Activated CD4-positive, alpha-beta T cell treated with anti-CD3 and anti-CD28 coated beads, Interleukin-2, amount 10 ng/mL, durations not matched to agents 7 days and 5 days (primary cell): Measurements from ENCODE around the gene SDHAF2. TPM values are rescaled to one million over a fixed set of nuclear protein-coding genes. Genes with fewer than 3 reads are reported as not detected.
A peak's percentile ranks its signal among the peaks of the same experiment; 100 is the strongest.
"Not testable (repeated sequence)": the region's sequence is repeated elsewhere in the genome, so short reads cannot be mapped to it uniquely, and the experiment has no call there.

Source experiments
- CTCF ChIA-PET: fragments of 350-600 bp; sonication (Branson Sonifier 250); formaldehyde crosslinking; loops from one replicate; lab custom pipeline; 2021; ENCODE audit warnings: antibody characterized with exemption; lab: Charles Lee
- POLR2A ChIA-PET: fragments of 350-600 bp; sonication (Branson Sonifier 250); formaldehyde crosslinking; loops from one replicate; lab custom pipeline; 2021; ENCODE audit warnings: antibody characterized with exemption; lab: Charles Lee
- DNase-seq: peaks from one replicate; pipeline ENCODE4 v3.0.0-alpha.2; 2020
- H3K27ac Mint-ChIP-seq: one replicate; pipeline ENCODE4 v1.8.0; 2021; ENCODE audit warnings: mild to moderate bottlenecking, moderate library complexity, mixed read lengths
- H3K27me3 Mint-ChIP-seq: one replicate; pipeline ENCODE4 v1.8.0; 2021; ENCODE audit warnings: mixed read lengths
- H3K36me3 Mint-ChIP-seq: one replicate; pipeline ENCODE4 v1.8.0; 2021; ENCODE audit warnings: low read depth, mixed read lengths
- H3K4me1 Mint-ChIP-seq: one replicate; pipeline ENCODE4 v1.8.0; 2021; ENCODE audit warnings: mixed read lengths
- H3K4me3 Mint-ChIP-seq: one replicate; pipeline ENCODE4 v1.8.0; 2021; ENCODE audit warnings: mild to moderate bottlenecking, moderate library complexity, mixed read lengths
- H3K9me3 Mint-ChIP-seq: one replicate; pipeline ENCODE4 v1.8.0; 2021; ENCODE audit warnings: mixed read lengths
- total RNA-seq, 2 experiments: library from RNA; stranded (reverse); gene quantifications; one replicate each; pipeline ENCODE4 v1.2.3, GENCODE V29; 2021

The SDHAF2 gene
- total RNA-seq, 2 experiments from 2014 or later = 42.4 to 48.3 TPM

GRCh38 chr11:61468002-61468401 is 38.1 kb downstream of the SDHAF2 start:
- Mint-ChIP-seq H3K4me1 (peaks cover 1% of the 10 kb centered on the region), H3K4me3 (no peak overlapping the region), H3K36me3 (peaks cover 8% of the 10 kb centered on the region), H3K9me3 (no peaks in the 10 kb centered on the region), H3K27ac (no peak overlapping the region), H3K27me3 (no peaks in the 10 kb centered on the region)
- CTCF ChIA-PET = no interaction called here
- no peak for DNase-seq
- POLR2A ChIA-PET = no interaction called here

GRCh38 chr11:61472282-61472681 is 42.4 kb downstream of the SDHAF2 start:
- H3K27me3 Mint-ChIP-seq = no peaks in the 10 kb centered on the region
- peaks cover 1% of the 10 kb centered on the region for H3K4me1 Mint-ChIP-seq
- H3K36me3 Mint-ChIP-seq = peaks cover 10% of the 10 kb centered on the region
- ChIA-PET CTCF (interaction anchor here (0.5 to 1.4 kb wide), 2 partner anchors 45 to 284 kb away, joined by 3 to 4 read pairs; no protein-coding TSS in a partner anchor), POLR2A (no interaction called here)
- H3K27ac Mint-ChIP-seq = no peak overlapping the region
- no peak for DNase-seq
- no peak overlapping the region for H3K4me3 Mint-ChIP-seq
- no peaks in the 10 kb centered on the region for H3K9me3 Mint-ChIP-seq

DNA sequence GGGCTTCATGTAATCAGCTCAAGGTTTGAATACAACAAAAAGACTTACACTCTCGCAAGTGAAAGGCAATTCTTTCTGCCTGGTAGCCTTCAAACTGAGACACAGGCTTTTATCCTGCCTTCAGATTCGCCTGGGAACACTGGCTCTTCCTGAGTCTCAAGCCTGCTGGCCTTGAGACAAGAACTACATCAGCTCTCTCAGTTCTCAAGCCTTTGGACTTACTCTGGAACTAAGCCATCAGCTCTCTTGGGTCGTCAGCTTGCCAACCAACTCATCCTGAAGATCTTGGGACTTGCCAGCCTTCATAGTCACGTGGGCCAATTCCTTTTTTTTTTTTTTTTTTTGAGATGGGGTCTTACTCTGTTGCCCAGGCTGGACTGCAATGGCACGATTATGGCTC is 42.9 kb downstream of the SDHAF2 start:
- Mint-ChIP-seq H3K27me3 (no peaks in the 10 kb centered on the region), H3K9me3 (no peaks in the 10 kb centered on the region), H3K4me3 (no peak overlapping the region), H3K4me1 (no peaks in the 10 kb centered on the region), H3K27ac (peak overlapping the region; percentile 14), H3K36me3 (peaks cover 7% of the 10 kb centered on the region)
- no peak for DNase-seq
- CTCF ChIA-PET = interaction anchor here (1.4 kb wide), 1 partner anchor 44 kb away, joined by 4 read pairs; no protein-coding TSS in a partner anchor
- POLR2A ChIA-PET = no interaction called here

- H3K9me3 Mint-ChIP-seq = no peaks in the 10 kb centered on the region
- H3K27ac Mint-ChIP-seq = no peak overlapping the region
- peaks cover 4% of the 10 kb centered on the region for H3K4me1 Mint-ChIP-seq
- H3K4me3 Mint-ChIP-seq = no peak overlapping the region
- H3K36me3 Mint-ChIP-seq = peaks cover 4% of the 10 kb centered on the region
- no peak for DNase-seq
- ChIA-PET POLR2A (no interaction called here), CTCF (interaction anchor here (1.4 kb wide), 1 partner anchor 44 kb away, joined by 4 read pairs; no protein-coding TSS in a partner anchor)
- no peaks in the 10 kb centered on the region for H3K27me3 Mint-ChIP-seq
These were observed 43.6 kb downstream of the SDHAF2 start for GRCh38 chr11:61473370-61474012.

- peaks cover 4% of the 10 kb centered on the region for H3K36me3 Mint-ChIP-seq
- H3K9me3 Mint-ChIP-seq = no peaks in the 10 kb centered on the region
- ChIA-PET CTCF (no interaction called here), POLR2A (no interaction called here)
- peaks cover 4% of the 10 kb centered on the region for H3K4me1 Mint-ChIP-seq
- H3K27ac Mint-ChIP-seq = no peak overlapping the region
- no peak for DNase-seq
- no peaks in the 10 kb centered on the region for H3K27me3 Mint-ChIP-seq
- no peak overlapping the region for H3K4me3 Mint-ChIP-seq
These were observed 44.2 kb downstream of the SDHAF2 start for GRCh38 chr11:61474013-61474643.

- ChIA-PET CTCF (interaction anchor here (1.0 to 1.5 kb wide), 5 partner anchors 27 to 48 kb away, joined by 3 to 7 read pairs (median 3); partner anchors contain the start of gene LRRC10B), POLR2A (no interaction called here)
- no peaks in the 10 kb centered on the region for H3K9me3 Mint-ChIP-seq
- H3K4me1 Mint-ChIP-seq = peaks cover 4% of the 10 kb centered on the region
- no peak for DNase-seq
- H3K36me3 Mint-ChIP-seq = peaks cover 2% of the 10 kb centered on the region
- no peaks in the 10 kb centered on the region for H3K27me3 Mint-ChIP-seq
- no peak overlapping the region for H3K27ac Mint-ChIP-seq
- no peak overlapping the region for H3K4me3 Mint-ChIP-seq
These were observed 45.5 kb downstream of the SDHAF2 start for GRCh38 chr11:61475433-61475832.

DNA sequence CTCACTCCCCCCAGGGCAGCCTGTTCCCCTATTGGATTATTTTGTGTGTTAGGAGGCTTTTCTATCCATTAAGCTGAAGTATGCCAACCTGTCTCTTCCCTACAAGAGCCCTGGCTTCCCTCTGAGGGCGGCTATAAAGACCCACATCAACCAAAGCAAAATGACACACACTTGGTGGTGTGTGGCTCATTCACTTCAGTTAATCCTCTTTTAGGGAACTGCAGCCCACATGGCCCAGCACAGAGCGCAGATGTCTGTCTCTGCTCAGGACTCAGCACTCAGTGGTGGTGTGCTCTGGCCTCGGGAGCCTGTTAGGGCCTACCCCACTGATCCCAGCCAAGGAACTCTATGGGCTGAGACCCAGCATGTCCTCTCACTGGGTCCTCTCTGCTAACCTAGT is 46.4 kb downstream of the SDHAF2 start:
- H3K36me3 Mint-ChIP-seq = peaks cover 2% of the 10 kb centered on the region
- peaks cover 6% of the 10 kb centered on the region for H3K4me1 Mint-ChIP-seq
- no peak for DNase-seq
- POLR2A ChIA-PET = no interaction called here
- H3K27me3 Mint-ChIP-seq = no peaks in the 10 kb centered on the region
- CTCF ChIA-PET = interaction anchor here (0.6 to 1.5 kb wide), 7 partner anchors 32 to 810 kb away, joined by 3 to 7 read pairs (median 4); partner anchors contain the start of gene LRRC10B
- no peaks in the 10 kb centered on the region for H3K9me3 Mint-ChIP-seq
- no peak overlapping the region for H3K4me3 Mint-ChIP-seq
- no peak overlapping the region for H3K27ac Mint-ChIP-seq

DNA sequence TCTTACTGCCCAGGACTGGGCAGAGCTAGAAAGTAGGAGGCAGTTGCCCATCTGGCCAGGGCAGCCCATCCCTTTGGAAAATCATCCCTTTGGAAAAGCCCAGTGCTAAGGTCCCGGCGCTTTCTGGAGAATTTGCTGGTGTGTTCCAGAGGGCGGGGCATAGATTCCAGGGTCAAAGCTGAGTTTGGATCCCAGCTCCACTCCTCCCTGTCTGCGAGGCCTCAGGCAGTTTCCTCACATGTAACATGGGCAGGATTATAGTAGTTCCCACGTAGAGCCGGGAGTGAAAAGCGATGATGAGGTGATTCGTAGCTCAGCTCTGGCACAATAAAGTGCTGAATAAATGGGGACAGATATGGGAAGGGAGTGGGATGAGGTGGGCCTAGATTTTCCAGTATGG is 47.2 kb downstream of the SDHAF2 start:
- Mint-ChIP-seq H3K27me3 (no peaks in the 10 kb centered on the region), H3K4me3 (no peak overlapping the region), H3K27ac (no peak overlapping the region), H3K9me3 (no peaks in the 10 kb centered on the region), H3K36me3 (peaks cover 2% of the 10 kb centered on the region), H3K4me1 (peaks cover 7% of the 10 kb centered on the region)
- CTCF ChIA-PET = interaction anchor here (0.6 to 1.4 kb wide), 9 partner anchors 19 to 810 kb away, joined by 3 to 7 read pairs (median 4); partner anchors contain the start of gene SDHAF2
- POLR2A ChIA-PET = no interaction called here
- no peak for DNase-seq

- POLR2A ChIA-PET = no interaction called here
- H3K9me3 Mint-ChIP-seq = no peaks in the 10 kb centered on the region
- H3K27me3 Mint-ChIP-seq = no peaks in the 10 kb centered on the region
- no peak overlapping the region for H3K4me3 Mint-ChIP-seq
- no peak overlapping the region for H3K27ac Mint-ChIP-seq
- CTCF ChIA-PET = interaction anchor here (0.6 to 1.9 kb wide), 10 partner anchors 19 to 219 kb away, joined by 3 to 9 read pairs (median 4); no protein-coding TSS in a partner anchor
- H3K4me1 Mint-ChIP-seq = peaks cover 7% of the 10 kb centered on the region
- H3K36me3 Mint-ChIP-seq = peaks cover 2% of the 10 kb centered on the region
- peak; percentile 54 for DNase-seq
These were observed 47.8 kb downstream of the SDHAF2 start for GRCh38 chr11:61477727-61478148.

DNA sequence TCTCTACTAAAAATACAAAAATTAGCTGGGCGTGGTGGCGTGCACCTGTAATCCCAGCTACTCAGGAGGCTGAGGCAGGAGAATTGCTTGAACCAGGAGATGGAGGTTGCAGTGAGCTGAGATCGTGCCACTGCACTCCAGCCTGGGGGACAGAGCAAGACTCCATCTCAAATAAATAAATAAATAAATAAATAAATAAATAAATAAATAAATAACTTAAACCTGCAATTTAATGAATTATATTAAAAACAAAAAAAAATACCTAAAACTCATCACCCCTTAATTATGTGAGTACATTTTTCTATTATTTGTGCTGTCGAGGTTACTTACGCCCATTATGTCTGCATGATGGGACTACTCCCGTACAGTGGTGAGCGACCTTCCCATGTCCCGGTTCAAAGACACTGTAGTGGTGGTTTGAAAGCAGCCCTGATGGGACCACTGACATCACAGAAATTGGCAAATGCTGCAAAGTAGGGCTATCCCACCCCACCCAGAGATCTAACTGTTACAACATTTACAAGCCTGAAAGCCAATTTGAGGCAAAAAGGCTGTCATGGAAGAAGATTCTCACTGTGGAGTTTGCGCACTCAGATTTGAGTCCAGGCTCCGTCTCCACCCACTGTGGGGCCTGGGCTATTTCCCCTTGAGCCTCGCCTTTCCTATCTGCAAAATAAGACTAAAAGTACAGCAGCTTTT is 49.6 kb downstream of the SDHAF2 start:
- CTCF ChIA-PET = interaction anchor here (1.1 to 1.9 kb wide), 2 partner anchors 38 kb away, joined by 3 to 9 read pairs; no protein-coding TSS in a partner anchor
- H3K4me3 Mint-ChIP-seq, H3K36me3 Mint-ChIP-seq, H3K4me1 Mint-ChIP-seq, H3K9me3 Mint-ChIP-seq, H3K27me3 Mint-ChIP-seq, DNase-seq, POLR2A ChIA-PET, H3K27ac Mint-ChIP-seq: not testable (repeated sequence)

DNA sequence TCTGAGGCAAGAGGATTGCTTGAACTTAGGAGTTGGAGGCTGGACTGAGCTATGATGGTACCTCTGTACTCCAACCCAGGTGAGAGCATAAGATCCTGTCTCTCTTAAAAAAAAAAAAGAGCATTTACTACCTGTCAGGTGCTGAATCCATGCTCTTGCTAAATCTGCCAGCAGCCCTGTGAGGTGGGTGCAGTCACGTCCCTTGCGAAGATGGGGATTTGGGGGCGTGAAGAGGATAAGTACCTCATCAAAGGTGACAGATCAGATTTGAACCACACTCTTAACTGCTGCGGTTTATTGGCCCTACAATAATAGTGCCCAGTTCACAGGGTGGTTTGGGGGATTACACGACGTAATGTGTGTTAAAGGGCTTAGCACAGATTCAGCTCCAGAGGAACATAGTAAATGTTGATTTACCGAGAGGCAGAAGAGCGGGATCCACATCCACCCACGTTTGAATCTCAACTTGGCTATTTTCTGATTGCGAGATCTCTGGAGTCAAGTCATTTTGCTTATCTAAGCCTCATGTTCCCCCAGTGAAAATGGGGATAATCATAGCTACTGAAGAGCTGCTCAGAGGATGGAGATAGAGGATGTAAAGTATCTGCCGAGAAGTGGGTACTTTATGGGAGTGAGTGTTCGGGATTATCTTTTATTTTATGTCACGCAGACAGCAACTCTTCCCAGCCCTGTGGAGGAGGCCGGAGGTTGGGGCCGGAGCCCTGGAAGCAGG is 50.5 kb downstream of the SDHAF2 start:
- ChIA-PET CTCF (interaction anchor here (1.1 kb wide), 1 partner anchor 37 kb away, joined by 3 read pairs; no protein-coding TSS in a partner anchor), POLR2A (no interaction called here)
- no peaks in the 10 kb centered on the region for H3K36me3 Mint-ChIP-seq
- no peak overlapping the region for H3K4me3 Mint-ChIP-seq
- H3K27me3 Mint-ChIP-seq = no peaks in the 10 kb centered on the region
- H3K4me1 Mint-ChIP-seq = peaks cover 7% of the 10 kb centered on the region
- no peaks in the 10 kb centered on the region for H3K9me3 Mint-ChIP-seq
- no peak overlapping the region for H3K27ac Mint-ChIP-seq
- DNase-seq = no peak

- H3K27ac Mint-ChIP-seq = no peak overlapping the region
- ChIA-PET CTCF (interaction anchor here (1.1 kb wide), 1 partner anchor 36 kb away, joined by 3 read pairs; no protein-coding TSS in a partner anchor), POLR2A (no interaction called here)
- no peak overlapping the region for H3K4me3 Mint-ChIP-seq
- no peaks in the 10 kb centered on the region for H3K27me3 Mint-ChIP-seq
- peak; percentile 11 for DNase-seq
- H3K36me3 Mint-ChIP-seq = no peaks in the 10 kb centered on the region
- H3K9me3 Mint-ChIP-seq = no peaks in the 10 kb centered on the region
- peaks cover 7% of the 10 kb centered on the region for H3K4me1 Mint-ChIP-seq
These were observed 51.0 kb downstream of the SDHAF2 start for GRCh38 chr11:61480994-61481335.
